Naive B cell (primary cell): Measurements from ENCODE around the gene SPTLC2. TPM values are rescaled to one million over a fixed set of nuclear protein-coding genes. Genes with fewer than 3 reads are reported as not detected.
"Not testable (repeated sequence)": the region's sequence is repeated elsewhere in the genome, so short reads cannot be mapped to it uniquely, and the experiment has no call there.

Experiments
- ATAC-seq, 2 donors: fragments of 150-1000 bp; cut with Tn5 transposase; 2 replicates each; pipeline ENCODE4 v1.10.0; 2021; ENCODE audit warnings: low read depth in 2 of 2, mild to moderate bottlenecking in 2 of 2, moderate library complexity in 2 of 2
- DNase-seq: peaks from one replicate; pipeline ENCODE4 v3.0.0; 2022
- H3K27ac Mint-ChIP-seq, 6 donors: one replicate each; pipeline ENCODE4 v1.8.0; 2020 to 2022; ENCODE audit warnings: mild to moderate bottlenecking in 6 of 6, mixed read lengths in 6 of 6, moderate library complexity in 5 of 6, inconsistent platforms in 2 of 6
- H3K27me3 Mint-ChIP-seq, 3 donors: one replicate each; pipeline ENCODE4 v1.8.0; 2021 to 2022; ENCODE audit warnings: mixed read lengths in 3 of 3, mild to moderate bottlenecking in 1 of 3
- H3K36me3 Mint-ChIP-seq, 2 donors: one replicate each; pipeline ENCODE4 v1.8.0; 2020 to 2022; ENCODE audit warnings: mixed read lengths in 2 of 2, inconsistent platforms in 1 of 2, mild to moderate bottlenecking in 1 of 2
- H3K4me1 Mint-ChIP-seq, 3 donors: one replicate each; pipeline ENCODE4 v1.8.0; 2020 to 2022; ENCODE audit warnings: mixed read lengths in 3 of 3, inconsistent platforms in 1 of 3, mild to moderate bottlenecking in 1 of 3, moderate library complexity in 1 of 3
- H3K4me3 Mint-ChIP-seq, 8 donors: one replicate each; pipeline ENCODE4 v1.8.0; 2020 to 2022; ENCODE audit warnings: mild to moderate bottlenecking in 8 of 8, mixed read lengths in 8 of 8, moderate library complexity in 8 of 8, inconsistent platforms in 2 of 8
- H3K9me3 Mint-ChIP-seq, 7 donors: one replicate each; pipeline ENCODE4 v1.8.0; 2020 to 2022; ENCODE audit warnings: mixed read lengths in 7 of 7, mild to moderate bottlenecking in 5 of 7, inconsistent platforms in 2 of 7, moderate library complexity in 1 of 7
- polyA plus RNA-seq, 6 donors: library from polyadenylated mRNA; unstranded; fragments of 300-500 nt; fragmentation: Illumina TruSeq; gene quantifications; one replicate each; pipeline ENCODE4 v1.2.3, GENCODE V29; 2021; ENCODE audit warnings: low read depth in 6 of 6

Gene SPTLC2
- polyA plus RNA-seq, 6 donors from 2014 or later, result 2.1 to 37.2 (median 32.8) TPM

DNA sequence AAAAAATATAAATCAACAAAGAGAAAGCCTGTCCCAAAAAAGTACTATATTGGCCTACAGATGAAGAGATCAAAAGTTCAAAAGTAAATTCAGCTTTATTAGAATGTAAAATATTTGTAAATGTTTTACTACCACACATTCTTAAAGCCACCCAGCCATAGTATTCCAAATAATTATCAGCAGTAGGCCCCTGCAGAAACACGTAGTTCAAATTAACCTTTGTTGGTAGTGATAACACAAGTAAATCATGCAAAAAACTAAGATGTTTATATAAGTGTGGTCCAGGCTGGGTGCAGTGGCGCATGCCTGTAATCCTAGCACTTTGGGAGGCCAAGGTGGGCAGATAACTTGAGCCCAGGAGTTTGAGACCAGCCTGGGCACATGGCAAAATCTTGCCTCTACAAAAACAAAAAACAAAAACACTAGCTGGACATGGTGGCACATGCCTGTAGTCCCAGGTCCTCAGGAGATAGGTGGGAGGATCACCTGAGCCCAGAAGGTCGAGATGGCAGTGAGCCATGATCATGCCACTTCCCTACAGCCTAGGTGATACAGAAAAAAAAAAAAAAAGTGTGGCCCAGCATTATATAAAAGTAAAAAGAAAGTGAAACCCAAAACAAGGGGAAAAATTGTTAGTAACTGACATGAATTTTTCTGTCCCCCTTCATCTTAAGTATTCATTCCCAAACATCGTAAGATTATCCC lies 17.9 kb downstream of the SPTLC2 start:
- Mint-ChIP-seq H3K36me3 (peaks cover 0 to 10% of the 10 kb centered on the region in 2 donors), H3K4me1 (peaks cover 43 to 91% (median 61%) of the 10 kb centered on the region in 3 donors), H3K9me3 (peaks cover 0 to 5% (median 0%) of the 10 kb centered on the region in 7 donors), H3K27me3 (no peaks in the 10 kb centered on the region), H3K4me3 (peak overlapping the region; percentile 52 to 79 (median 78)), H3K27ac (peak overlapping the region; percentile 85 to 99 (median 94))
- ATAC-seq (peak; percentile 88 to 90), DNase-seq (peak; percentile 53)

DNA sequence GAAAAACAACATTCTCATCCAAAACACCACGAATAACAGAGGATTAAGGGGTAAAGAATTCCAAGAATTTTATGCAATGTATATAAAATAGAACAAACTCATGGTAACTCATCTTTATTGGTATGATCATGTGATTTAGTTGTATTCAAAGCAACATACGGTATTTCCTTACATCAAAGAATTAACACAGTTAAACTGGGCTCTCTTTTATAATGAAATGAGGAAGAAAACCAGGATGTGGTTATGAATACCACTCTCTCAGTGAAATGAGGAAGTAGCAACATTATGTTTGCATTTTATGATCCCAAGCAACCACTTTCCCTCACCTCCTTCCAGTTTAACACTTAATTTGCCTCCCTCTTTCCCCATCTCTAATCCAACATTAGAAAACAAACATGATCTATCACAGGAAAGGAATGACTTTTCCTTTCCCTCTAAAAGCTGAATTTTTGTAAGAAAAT lies 22.9 kb downstream of the SPTLC2 start:
- DNase-seq (peak; percentile 79), ATAC-seq (peak; percentile 92)
- Mint-ChIP-seq H3K9me3 (peaks cover 0 to 5% (median 0%) of the 10 kb centered on the region in 7 donors), H3K4me3 (peak overlapping the region; percentile 51 to 92 (median 86)), H3K4me1 (peaks cover 51 to 96% (median 68%) of the 10 kb centered on the region in 3 donors), H3K27me3 (no peaks in the 10 kb centered on the region), H3K36me3 (peaks cover 0 to 10% of the 10 kb centered on the region in 2 donors), H3K27ac (peak overlapping the region; percentile 91 to 99 (median 99))

DNA sequence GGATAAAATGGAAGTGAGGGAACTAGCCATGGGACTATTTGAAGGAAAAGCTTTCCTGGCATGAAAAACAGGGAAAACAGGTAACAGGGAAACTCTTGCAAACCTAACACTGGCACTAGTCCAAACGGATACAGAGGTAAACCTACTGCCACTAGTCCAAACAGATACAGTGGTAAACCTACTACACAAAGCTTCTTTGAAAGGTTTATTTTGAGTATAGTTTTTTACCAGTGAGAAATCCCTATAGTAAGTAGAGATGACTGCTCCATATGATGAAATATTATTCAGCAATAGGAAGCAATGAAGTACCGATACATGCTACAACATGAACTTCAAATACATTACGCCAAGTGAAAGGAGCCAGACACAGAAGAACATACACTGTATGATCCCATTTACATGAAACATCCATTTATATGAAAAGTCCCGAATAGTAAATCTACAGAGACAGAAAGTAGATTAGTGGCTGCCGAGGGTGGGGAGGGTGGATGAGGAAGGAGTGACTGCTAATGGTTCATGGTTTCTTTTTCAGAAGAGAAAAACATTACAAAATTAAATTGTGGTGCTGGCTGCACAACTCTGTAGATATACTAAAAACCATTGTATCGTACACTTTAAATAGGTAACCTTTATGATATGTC lies 25.5 kb downstream of the SPTLC2 start:
- Mint-ChIP-seq H3K4me3 (peak overlapping the region; percentile 53 to 89 (median 74)), H3K4me1 (peaks cover 60 to 96% (median 84%) of the 10 kb centered on the region in 3 donors), H3K9me3 (peaks cover 0 to 5% (median 0%) of the 10 kb centered on the region in 7 donors)

DNA sequence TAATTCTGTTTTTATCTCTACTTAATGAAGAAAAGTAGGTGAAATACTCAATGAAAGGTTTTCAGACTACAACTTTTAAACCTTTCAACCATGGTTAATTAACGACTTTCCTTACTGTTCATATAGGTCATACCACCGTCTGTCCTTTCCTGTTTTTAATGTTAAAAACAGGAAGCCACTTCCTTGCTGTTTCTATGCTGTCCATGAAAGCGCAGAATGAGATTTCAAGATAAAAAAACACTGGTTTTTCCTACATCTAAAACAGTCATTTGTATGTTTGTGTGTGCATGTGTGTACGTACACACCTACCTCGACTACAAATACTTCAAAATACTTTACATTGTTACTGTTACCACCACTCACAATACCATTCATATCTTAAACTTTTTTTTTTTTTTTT lies 27.3 kb downstream of the SPTLC2 start:
- Mint-ChIP-seq H3K4me1 (peaks cover 52 to 83% (median 79%) of the 10 kb centered on the region in 3 donors), H3K9me3 (no peaks in the 10 kb centered on the region), H3K36me3 (peaks cover 0 to 5% of the 10 kb centered on the region in 2 donors), H3K27ac (peak overlapping the region; percentile 91 to 97 (median 95)), H3K4me3 (peak overlapping the region; percentile 15 to 78 (median 68)), H3K27me3 (no peaks in the 10 kb centered on the region)
- DNase-seq (no peak), ATAC-seq (no peak)

More for the DNA sequence above, 25.5 kb downstream of the SPTLC2 start:
- DNase-seq, result peak; percentile 33
- Mint-ChIP-seq H3K36me3 (peaks cover 0 to 15% of the 10 kb centered on the region in 2 donors), H3K27ac (peak overlapping the region; percentile 56 to 99 (median 94)), H3K27me3 (no peaks in the 10 kb centered on the region)
- peak; percentile 27 to 28 for ATAC-seq

DNA sequence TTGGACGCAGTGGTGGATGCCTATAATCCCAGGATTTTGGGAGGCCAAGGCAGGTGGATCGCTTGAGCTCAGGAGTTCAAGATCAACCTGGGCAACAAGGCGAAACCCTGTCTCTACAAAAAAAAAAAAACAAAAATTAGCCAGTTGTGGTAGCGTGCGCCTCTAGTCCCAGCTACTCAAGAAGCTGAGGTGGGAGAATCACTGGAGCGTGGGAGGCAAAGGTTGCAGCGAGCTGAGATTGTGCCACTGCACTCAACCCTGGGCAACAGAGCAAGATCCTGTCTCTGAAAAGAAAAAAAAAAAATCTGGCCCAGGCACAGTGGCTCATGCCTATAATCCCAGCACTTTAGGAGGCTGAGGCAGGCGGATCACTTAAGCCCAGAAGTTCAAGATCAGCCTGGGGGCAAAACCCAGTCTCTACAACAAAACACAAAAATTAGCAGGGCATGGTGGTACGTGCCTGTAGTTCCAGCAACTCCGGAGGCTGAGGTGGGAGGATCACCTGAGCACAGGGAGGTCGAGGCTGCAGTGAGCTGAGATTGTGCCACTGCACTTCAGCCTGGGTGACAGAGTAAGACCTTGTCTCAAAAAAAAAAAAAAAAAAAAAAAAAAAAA lies 27.9 kb downstream of the SPTLC2 start:
- Mint-ChIP-seq H3K27ac (peak overlapping the region; percentile 91 to 97 (median 95)), H3K4me1 (peaks cover 49 to 78% (median 78%) of the 10 kb centered on the region in 3 donors), H3K4me3 (peak overlapping the region; percentile 55 to 88 (median 70))
- H3K27me3 Mint-ChIP-seq, H3K36me3 Mint-ChIP-seq, DNase-seq, H3K9me3 Mint-ChIP-seq: not testable (repeated sequence)
- ATAC-seq, result peak; percentile 61 to 62

DNA sequence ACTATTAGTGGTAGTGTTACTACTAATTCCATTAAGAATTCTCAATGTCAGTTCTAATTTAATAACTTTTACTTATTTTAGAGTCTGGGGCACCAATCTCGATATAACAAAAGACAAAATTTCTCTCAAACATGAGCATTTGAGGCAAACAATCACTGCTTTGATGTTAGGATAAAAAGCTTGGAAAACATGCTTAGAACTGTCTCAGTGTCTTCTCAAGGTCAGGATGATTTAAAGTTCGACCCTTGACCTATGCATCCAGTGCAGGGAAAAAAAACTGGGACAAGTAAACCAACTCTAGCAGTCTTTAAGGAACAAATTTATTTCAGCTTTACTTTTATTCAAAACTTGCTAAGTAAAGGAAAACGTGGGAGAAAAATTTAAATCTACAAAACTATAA lies 31.1 kb downstream of the SPTLC2 start:
- ATAC-seq (no peak), DNase-seq (no peak)
- H3K9me3 Mint-ChIP-seq, result no peaks in the 10 kb centered on the region
- peak overlapping the region in 1 of 6 donors; percentile 22 for H3K27ac Mint-ChIP-seq
- no peaks in the 10 kb centered on the region for H3K27me3 Mint-ChIP-seq
- H3K36me3 Mint-ChIP-seq, result peaks cover 0 to 5% of the 10 kb centered on the region in 2 donors
- H3K4me3 Mint-ChIP-seq, result peak overlapping the region in 1 of 8 donors; percentile 21
- H3K4me1 Mint-ChIP-seq, result peaks cover 37 to 73% (median 71%) of the 10 kb centered on the region in 3 donors

DNA sequence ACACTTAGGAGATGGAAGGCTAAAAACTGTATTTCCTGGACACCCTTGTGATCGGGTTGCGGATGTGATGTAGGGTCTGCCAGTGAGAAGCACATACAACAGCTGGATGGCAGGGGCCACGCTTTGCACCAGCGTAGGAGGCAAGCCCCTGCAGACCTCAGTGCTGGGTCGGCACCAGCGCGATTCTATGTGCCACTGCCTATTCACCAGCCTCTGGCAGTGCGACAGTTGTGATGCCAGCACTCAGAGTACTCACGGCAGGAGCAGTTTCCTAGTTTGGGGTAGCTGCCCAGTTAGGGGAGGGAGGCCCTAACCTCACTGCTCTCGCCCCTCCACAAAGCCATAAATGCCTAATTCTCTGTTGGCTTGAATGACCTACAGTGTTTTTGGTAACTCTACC lies 31.6 kb downstream of the SPTLC2 start:
- Mint-ChIP-seq H3K4me1 (peaks cover 33 to 69% (median 68%) of the 10 kb centered on the region in 3 donors), H3K27ac (no peak overlapping the region), H3K4me3 (no peak overlapping the region), H3K9me3 (no peaks in the 10 kb centered on the region), H3K36me3 (peaks cover 0 to 5% of the 10 kb centered on the region in 2 donors), H3K27me3 (no peaks in the 10 kb centered on the region)
- ATAC-seq, result no peak
- no peak for DNase-seq

DNA sequence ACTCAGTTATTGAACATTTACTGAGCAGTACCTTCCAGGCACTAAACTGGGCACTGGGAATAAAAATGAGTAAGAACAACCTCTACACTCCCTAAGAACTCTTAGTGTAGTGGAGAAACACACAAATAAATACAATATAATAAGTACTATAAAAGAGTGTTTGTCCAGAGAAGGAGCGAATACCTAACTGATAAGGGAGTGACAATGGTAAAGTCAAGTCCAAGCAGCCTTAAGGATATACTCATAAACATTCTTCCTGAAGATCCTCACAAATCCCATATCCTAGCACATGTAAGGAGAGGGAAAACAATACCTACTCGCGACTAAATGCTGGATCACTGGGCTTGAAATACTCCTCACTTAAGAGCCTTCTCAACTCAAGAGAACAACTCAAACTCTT lies 32.8 kb downstream of the SPTLC2 start:
- DNase-seq, result no peak
- Mint-ChIP-seq H3K27me3 (no peaks in the 10 kb centered on the region), H3K9me3 (no peaks in the 10 kb centered on the region), H3K27ac (peak overlapping the region in 2 of 6 donors; percentile 28 to 81), H3K4me3 (no peak overlapping the region), H3K36me3 (peaks cover 0 to 5% of the 10 kb centered on the region in 2 donors), H3K4me1 (peaks cover 30 to 68% (median 61%) of the 10 kb centered on the region in 3 donors)
- no peak for ATAC-seq

DNA sequence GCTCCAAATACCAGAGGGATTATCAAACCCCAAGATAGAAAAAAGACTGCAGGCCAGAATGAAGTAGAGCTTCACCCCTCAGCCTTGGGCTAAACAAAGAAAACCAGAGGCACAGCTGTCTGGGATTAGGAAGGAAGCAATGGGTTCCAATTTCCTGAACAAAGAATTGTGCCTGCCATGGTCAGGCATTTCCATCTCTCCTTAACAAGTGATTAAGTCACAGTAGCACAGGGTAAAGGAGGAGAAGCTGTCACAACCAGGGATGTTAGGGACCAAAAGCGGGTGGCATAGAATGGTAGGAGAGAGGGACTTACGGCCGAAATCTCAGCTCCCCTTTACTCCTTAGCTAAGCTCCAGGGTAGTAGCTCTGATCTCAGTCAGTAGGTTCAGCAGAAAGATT lies 33.9 kb downstream of the SPTLC2 start:
- DNase-seq (no peak), ATAC-seq (no peak)
- Mint-ChIP-seq H3K4me3 (peak overlapping the region in 1 of 8 donors; percentile 25), H3K27me3 (no peaks in the 10 kb centered on the region), H3K9me3 (no peaks in the 10 kb centered on the region), H3K4me1 (peaks cover 22 to 59% (median 50%) of the 10 kb centered on the region in 3 donors), H3K36me3 (peaks cover 0 to 5% of the 10 kb centered on the region in 2 donors), H3K27ac (peak overlapping the region in 3 of 6 donors; percentile 22 to 78 (median 27))

DNA sequence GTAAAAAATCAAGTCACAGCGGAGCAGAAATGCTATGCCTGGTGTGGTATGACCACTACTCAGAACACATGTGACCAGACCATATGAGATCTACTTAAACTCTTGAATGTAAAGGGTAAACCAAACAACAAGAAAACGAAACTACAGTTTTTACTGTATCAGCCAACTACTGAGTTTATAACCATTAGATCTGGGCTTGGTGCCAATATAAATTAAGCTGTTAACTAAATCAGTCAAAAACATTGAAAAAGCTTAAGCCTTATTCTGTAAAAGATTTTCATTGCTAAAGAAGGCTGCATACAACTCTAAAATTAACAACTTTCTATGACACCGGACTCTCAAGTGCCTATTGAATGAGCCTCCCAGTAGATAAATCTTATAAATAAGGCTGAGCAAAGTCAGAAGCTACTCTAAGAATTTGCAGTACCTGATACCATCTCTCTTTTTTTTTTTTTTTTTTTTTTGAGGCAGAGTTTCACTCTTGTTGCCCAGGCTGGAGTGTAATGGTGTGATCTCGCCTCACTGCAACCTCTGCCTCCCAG lies 35.4 kb downstream of the SPTLC2 start:
- ATAC-seq (no peak), DNase-seq (no peak)
- H3K27ac Mint-ChIP-seq, result peak overlapping the region in 4 of 6 donors; percentile 16 to 72 (median 40)
- H3K27me3 Mint-ChIP-seq, result no peaks in the 10 kb centered on the region
- H3K4me1 Mint-ChIP-seq, result peaks cover 16 to 45% (median 36%) of the 10 kb centered on the region in 3 donors
- H3K36me3 Mint-ChIP-seq, result peaks cover 0 to 5% of the 10 kb centered on the region in 2 donors
- H3K9me3 Mint-ChIP-seq, result no peaks in the 10 kb centered on the region
- H3K4me3 Mint-ChIP-seq, result peak overlapping the region in 4 of 8 donors; percentile 5 to 59 (median 53)

DNA sequence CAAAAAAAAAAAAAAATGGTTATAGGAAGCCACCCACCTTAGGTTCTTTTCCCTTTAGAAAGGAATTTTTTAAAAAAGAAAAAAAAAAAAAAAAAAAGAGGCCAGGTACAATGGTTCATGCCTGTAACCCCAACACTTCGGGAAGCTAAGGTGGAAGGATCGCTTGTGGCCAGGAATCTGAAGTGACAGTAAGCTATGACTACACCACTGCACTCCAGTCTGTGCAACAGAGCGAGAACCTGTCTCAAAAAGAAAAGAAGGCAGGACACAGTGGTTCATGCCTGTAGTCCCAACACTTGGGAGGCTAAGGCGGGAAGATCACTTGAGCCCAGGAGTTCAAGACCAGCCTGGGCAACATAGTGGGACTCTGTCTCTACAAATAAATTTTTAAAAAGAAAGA lies 36.0 kb downstream of the SPTLC2 start:
- peaks cover 0 to 9% of the 10 kb centered on the region in 2 donors for H3K36me3 Mint-ChIP-seq
- DNase-seq, result no peak
- peaks cover 16 to 42% (median 36%) of the 10 kb centered on the region in 3 donors for H3K4me1 Mint-ChIP-seq
- no peak overlapping the region for H3K4me3 Mint-ChIP-seq
- H3K27me3 Mint-ChIP-seq, result no peaks in the 10 kb centered on the region
- no peaks in the 10 kb centered on the region for H3K9me3 Mint-ChIP-seq
- no peak for ATAC-seq
- H3K27ac Mint-ChIP-seq, result no peak overlapping the region

DNA sequence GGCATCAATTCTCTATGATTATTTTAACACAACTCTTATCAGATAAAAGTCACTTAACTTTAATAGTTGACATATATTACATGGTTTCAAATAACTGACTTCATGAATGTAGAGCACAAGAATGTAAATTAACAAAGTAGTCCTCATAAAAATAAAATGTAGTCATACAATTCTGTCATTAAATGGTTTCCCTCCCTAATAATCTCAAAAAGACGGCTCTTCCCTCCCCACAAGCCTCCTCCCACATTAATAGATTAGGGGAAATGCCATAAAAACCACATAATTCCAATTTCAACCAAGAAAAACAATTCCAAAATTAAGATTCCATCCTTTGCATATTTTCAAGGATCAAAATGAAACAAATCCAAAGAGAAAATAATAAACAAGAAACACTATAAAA lies 36.7 kb downstream of the SPTLC2 start:
- ATAC-seq, result no peak
- no peaks in the 10 kb centered on the region for H3K27me3 Mint-ChIP-seq
- H3K27ac Mint-ChIP-seq, result peak overlapping the region in 3 of 6 donors; percentile 31 to 72 (median 54)
- no peaks in the 10 kb centered on the region for H3K9me3 Mint-ChIP-seq
- peaks cover 0 to 10% of the 10 kb centered on the region in 2 donors for H3K36me3 Mint-ChIP-seq
- DNase-seq, result no peak
- no peak overlapping the region for H3K4me3 Mint-ChIP-seq
- H3K4me1 Mint-ChIP-seq, result peaks cover 16 to 40% (median 37%) of the 10 kb centered on the region in 3 donors

DNA sequence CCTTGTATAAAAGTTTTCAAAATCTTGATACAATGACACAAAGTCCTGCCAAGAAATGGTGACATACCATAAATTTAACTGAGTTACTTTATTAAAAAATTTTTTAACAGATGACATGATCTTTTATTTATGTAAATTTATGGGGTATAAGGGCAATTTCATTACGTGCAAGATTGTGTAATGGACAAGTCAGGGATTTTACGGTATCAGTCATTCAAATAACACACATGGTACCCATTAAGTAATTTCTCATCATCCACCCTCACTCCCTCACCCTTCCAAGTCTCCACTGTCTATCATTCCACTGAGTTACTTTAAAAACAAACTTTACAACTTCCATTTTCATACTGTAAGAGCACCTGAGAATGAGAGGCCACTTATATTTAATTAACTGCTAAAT lies 37.4 kb downstream of the SPTLC2 start:
- Mint-ChIP-seq H3K4me3 (no peak overlapping the region), H3K36me3 (peaks cover 3 to 14% of the 10 kb centered on the region in 2 donors), H3K4me1 (peaks cover 11 to 34% (median 33%) of the 10 kb centered on the region in 3 donors), H3K9me3 (no peaks in the 10 kb centered on the region), H3K27me3 (no peaks in the 10 kb centered on the region), H3K27ac (no peak overlapping the region)
- no peak for ATAC-seq
- no peak for DNase-seq
